BE2C (cell line): Measurements from ENCODE around the gene TXNDC9.
"Not testable (repeated sequence)": the region's sequence is repeated elsewhere in the genome, so short reads cannot be mapped to it uniquely, and the experiment has no call there.

Experiments used
- DNase-seq: peaks from one replicate; pipeline ENCODE4 v3.0.0-alpha.2; 2020
- H3K27me3 ChIP-seq: fragments of 250-450 bp; sonication (Bioruptor Pico); 2 replicates; pipeline ENCODE4 v1.5.1; 2020; ENCODE audit warnings: mild to moderate bottlenecking
- H3K36me3 ChIP-seq: fragments of 250-450 bp; sonication (Bioruptor Pico); 2 replicates; pipeline ENCODE4 v1.5.1; 2020; ENCODE audit warnings: mild to moderate bottlenecking
- H3K4me1 ChIP-seq: fragments of 250-450 bp; sonication (Bioruptor Pico); 2 replicates; pipeline ENCODE4 v1.5.1; 2020
- H3K4me3 ChIP-seq: 2 replicates; pipeline ENCODE4 v1.5.1; 2011; ENCODE audit warnings: low read depth, low read length
- H3K9me3 ChIP-seq: fragments of 250-450 bp; sonication (Bioruptor Pico); 2 replicates; pipeline ENCODE4 v1.5.1; 2020
- CTCF ChIP-seq: IDR thresholded peaks from 2 replicates; pipeline ENCODE4 v1.5.1; 2012; ENCODE audit warnings: mild to moderate bottlenecking, low read depth, low read length

Gene TXNDC9

GRCh38 chr2:99374747-99375146, 38.6 kb upstream of the TXNDC9 start:
- Histone ChIP-seq H3K27me3 (no peaks in the 10 kb centered on the region), H3K9me3 (no peaks in the 10 kb centered on the region), H3K4me3 (no peak overlapping the region), H3K4me1 (no peaks in the 10 kb centered on the region), H3K36me3 (peaks cover 5% of the 10 kb centered on the region; the same call in 1 of the 2 replicates)
- DNase-seq, result no peak
- TF ChIP-seq CTCF, result no peak

- H3K36me3 ChIP-seq, result peaks cover 5% of the 10 kb centered on the region; the same call in 1 of the 2 replicates
- TF ChIP-seq CTCF, result no peak
- no peak overlapping the region for H3K4me3 ChIP-seq
- DNase-seq, result no peak
- H3K27me3 ChIP-seq, result no peaks in the 10 kb centered on the region
- H3K9me3 ChIP-seq, result no peaks in the 10 kb centered on the region
- no peaks in the 10 kb centered on the region for H3K4me1 ChIP-seq
These were observed 37.0 kb upstream of the TXNDC9 start for GRCh38 chr2:99373144-99373543.

GRCh38 chr2:99368854-99369253, 32.7 kb upstream of the TXNDC9 start:
- not testable (repeated sequence) for H3K4me1 ChIP-seq, DNase-seq, H3K4me3 ChIP-seq, H3K27me3 ChIP-seq, H3K9me3 ChIP-seq
- H3K36me3 ChIP-seq, result peaks cover 12% of the 10 kb centered on the region

GRCh38 chr2:99365661-99366060, 29.5 kb upstream of the TXNDC9 start:
- Histone ChIP-seq H3K36me3 (peaks cover 12% of the 10 kb centered on the region), H3K9me3 (no peaks in the 10 kb centered on the region), H3K4me1 (no peaks in the 10 kb centered on the region), H3K4me3 (no peak overlapping the region), H3K27me3 (no peaks in the 10 kb centered on the region)
- no peak for DNase-seq
- TF ChIP-seq CTCF, result no peak

- Histone ChIP-seq H3K4me1 (no peaks in the 10 kb centered on the region), H3K4me3 (no peak overlapping the region), H3K9me3 (no peaks in the 10 kb centered on the region), H3K36me3 (no peaks in the 10 kb centered on the region), H3K27me3 (no peaks in the 10 kb centered on the region)
- no peak for DNase-seq
- no peak for TF ChIP-seq CTCF
These were observed 20.7 kb upstream of the TXNDC9 start for GRCh38 chr2:99356853-99357252.

- H3K4me1 ChIP-seq, DNase-seq, H3K27me3 ChIP-seq, H3K9me3 ChIP-seq, H3K4me3 ChIP-seq, H3K36me3 ChIP-seq: not testable (repeated sequence)
These were observed 18.7 kb upstream of the TXNDC9 start for GRCh38 chr2:99354825-99355224.

- Histone ChIP-seq H3K36me3 (no peaks in the 10 kb centered on the region), H3K4me1 (no peaks in the 10 kb centered on the region), H3K27me3 (no peaks in the 10 kb centered on the region), H3K9me3 (no peaks in the 10 kb centered on the region), H3K4me3 (no peak overlapping the region)
- no peak for DNase-seq
- no peak for TF ChIP-seq CTCF
These were observed 17.9 kb upstream of the TXNDC9 start for GRCh38 chr2:99354070-99354469.
